HEK293 (cell line): Measurements from ENCODE around the gene UPK3B.

Experiments
- ZNF184 ChIP-seq: fragments of 450-650 bp; IDR thresholded peaks from 2 replicates; pipeline ENCODE4 v1.5.1; 2018; ENCODE audit warnings: missing biosample characterization, mild to moderate bottlenecking, missing genetic modification characterization
- TF ChIP-seq, protein P1 (sequence below): fragments of 450-650 bp; formaldehyde crosslinking; IDR thresholded peaks from 2 replicates; pipeline ENCODE4 v1.5.1; 2016; ENCODE audit warnings: missing biosample characterization, missing genetic modification characterization

DNA sequence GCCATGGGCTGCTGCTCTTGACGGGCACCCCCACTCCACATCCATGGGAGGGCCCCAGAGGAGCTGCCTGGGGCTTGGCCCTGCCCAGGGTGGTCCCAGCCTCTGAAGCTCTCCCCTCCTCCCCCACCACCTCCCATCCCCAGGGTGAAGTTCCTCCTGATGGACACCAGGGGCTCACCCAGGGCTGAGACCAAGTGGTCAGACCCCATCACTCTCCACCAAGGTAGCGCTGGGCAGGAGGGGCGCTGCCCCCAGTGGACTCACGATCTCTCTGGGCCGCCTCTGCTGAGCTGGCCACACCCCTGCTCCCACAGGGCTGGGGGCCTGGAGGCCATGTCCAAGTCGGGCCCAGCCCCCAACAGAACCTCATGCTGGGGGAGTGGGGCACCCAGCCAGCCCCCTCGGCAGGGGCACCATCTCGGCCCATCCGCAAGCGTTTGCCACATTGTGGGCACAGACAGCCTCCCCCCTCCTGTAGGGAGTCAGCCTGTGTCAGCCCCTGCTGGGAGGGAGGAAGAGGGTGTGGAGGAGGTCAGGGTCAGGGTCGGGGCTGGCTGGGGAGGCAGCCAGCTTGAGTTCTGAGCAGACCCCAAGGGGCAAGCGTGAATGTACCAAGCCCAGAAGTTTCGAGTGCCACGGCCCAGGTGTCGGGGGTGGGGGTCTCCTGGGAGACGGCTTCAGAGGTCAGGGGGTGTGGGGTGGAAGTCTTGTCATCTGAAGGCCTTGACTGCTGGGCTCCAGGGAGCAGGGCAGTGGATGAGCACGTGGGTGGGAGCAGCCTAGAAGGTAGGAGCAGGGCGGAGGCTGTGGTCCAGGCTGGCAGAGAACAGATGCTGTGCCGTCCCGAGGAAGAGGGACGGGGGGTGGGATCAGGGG, 2.8 kb downstream of the UPK3B start:
- TF ChIP-seq, protein P1, sequence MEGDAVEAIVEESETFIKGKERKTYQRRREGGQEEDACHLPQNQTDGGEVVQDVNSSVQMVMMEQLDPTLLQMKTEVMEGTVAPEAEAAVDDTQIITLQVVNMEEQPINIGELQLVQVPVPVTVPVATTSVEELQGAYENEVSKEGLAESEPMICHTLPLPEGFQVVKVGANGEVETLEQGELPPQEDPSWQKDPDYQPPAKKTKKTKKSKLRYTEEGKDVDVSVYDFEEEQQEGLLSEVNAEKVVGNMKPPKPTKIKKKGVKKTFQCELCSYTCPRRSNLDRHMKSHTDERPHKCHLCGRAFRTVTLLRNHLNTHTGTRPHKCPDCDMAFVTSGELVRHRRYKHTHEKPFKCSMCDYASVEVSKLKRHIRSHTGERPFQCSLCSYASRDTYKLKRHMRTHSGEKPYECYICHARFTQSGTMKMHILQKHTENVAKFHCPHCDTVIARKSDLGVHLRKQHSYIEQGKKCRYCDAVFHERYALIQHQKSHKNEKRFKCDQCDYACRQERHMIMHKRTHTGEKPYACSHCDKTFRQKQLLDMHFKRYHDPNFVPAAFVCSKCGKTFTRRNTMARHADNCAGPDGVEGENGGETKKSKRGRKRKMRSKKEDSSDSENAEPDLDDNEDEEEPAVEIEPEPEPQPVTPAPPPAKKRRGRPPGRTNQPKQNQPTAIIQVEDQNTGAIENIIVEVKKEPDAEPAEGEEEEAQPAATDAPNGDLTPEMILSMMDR (tag by site-specific recombination) = no peak
- TF ChIP-seq ZNF184 (tag by site-specific recombination) = no peak
